GM23248 (cell line): ENCODE data around the gene SLAIN2. TPM values are rescaled to one million over a fixed set of nuclear protein-coding genes. Genes with fewer than 3 reads are reported as not detected.

Experiments
- DNase-seq: peaks from one replicate; pipeline ENCODE4 v3.0.0-alpha.2; 2015
- H2AFZ ChIP-seq: fragments of 200-600 bp; sonication (generic); 2 replicates; pipeline ENCODE4 v1.6.1; 2016; ENCODE audit warnings: antibody characterized with exemption
- H3F3A ChIP-seq: fragments of 200-600 bp; sonication (generic); 2 replicates; pipeline ENCODE4 v1.6.1; 2016; ENCODE audit warnings: mild to moderate bottlenecking, antibody characterized with exemption, mixed run types; ENCODE audit not compliant: insufficient read depth
- H3K27ac ChIP-seq: fragments of 200-600 bp; sonication (generic); 2 replicates; pipeline ENCODE4 v1.5.1; 2016; ENCODE audit warnings: mild to moderate bottlenecking
- H3K27me3 ChIP-seq: fragments of 200-600 bp; sonication (generic); replicated peaks from 2 replicates; pipeline ENCODE4 v1.6.1; 2016; ENCODE audit warnings: mild to moderate bottlenecking; ENCODE audit not compliant: insufficient read depth
- H3K36me3 ChIP-seq: fragments of 200-600 bp; sonication (generic); 2 replicates; pipeline ENCODE4 v1.6.1; 2016; ENCODE audit warnings: low read depth, mild to moderate bottlenecking
- H3K4me1 ChIP-seq: fragments of 200-600 bp; sonication (generic); 2 replicates; pipeline ENCODE4 v1.6.1; 2016; ENCODE audit warnings: mild to moderate bottlenecking; ENCODE audit not compliant: insufficient read depth
- H3K4me2 ChIP-seq: fragments of 200-600 bp; sonication (generic); one replicate; pipeline ENCODE4 v1.6.1; 2016; ENCODE audit warnings: mild to moderate bottlenecking; ENCODE audit not compliant: unreplicated experiment
- H3K4me3 ChIP-seq: fragments of 200-600 bp; sonication (generic); 2 replicates; pipeline ENCODE4 v1.5.1; 2016; ENCODE audit warnings: mild to moderate bottlenecking
- H3K79me2 ChIP-seq: fragments of 200-600 bp; sonication (generic); 2 replicates; pipeline ENCODE4 v1.6.1; 2016; ENCODE audit warnings: mild to moderate bottlenecking; ENCODE audit not compliant: insufficient read depth
- H3K9ac ChIP-seq: fragments of 200-600 bp; sonication (generic); 2 replicates; pipeline ENCODE4 v1.6.1; 2016; ENCODE audit warnings: mild to moderate bottlenecking
- H3K9me2 ChIP-seq: fragments of 200-600 bp; sonication (generic); 2 replicates; pipeline ENCODE4 v1.6.1; 2016; ENCODE audit warnings: mixed run types, mild to moderate bottlenecking, moderate library complexity; ENCODE audit not compliant: insufficient read depth
- H3K9me3 ChIP-seq: fragments of 200-600 bp; sonication (generic); one replicate; pipeline ENCODE4 v1.6.1; 2017; ENCODE audit warnings: low read depth
- H4K20me1 ChIP-seq: fragments of 200-600 bp; sonication (generic); 2 replicates; pipeline ENCODE4 v1.6.0; 2016; ENCODE audit not compliant: insufficient read depth
- EZH2 ChIP-seq: fragments of 200-600 bp; sonication (generic); IDR thresholded peaks from 2 replicates; pipeline ENCODE4 v1.6.1; 2018; ENCODE audit warnings: antibody characterized with exemption, mild to moderate bottlenecking; ENCODE audit not compliant: insufficient read depth, poor library complexity, severe bottlenecking
- EZH2phosphoT487 ChIP-seq: fragments of 200-600 bp; sonication (generic); IDR thresholded peaks from 2 replicates; pipeline ENCODE4 v1.6.1; 2018; ENCODE audit warnings: antibody characterized with exemption, moderate library complexity, mild to moderate bottlenecking, low read depth; ENCODE audit not compliant: insufficient read depth
- WGBS, 2 experiments: methylation state at CpG; one replicate each; pipeline ENCODE4 v1.1.6; 2015 to 2017; ENCODE audit warnings: low lambda C conversion rate in 2 of 2, low coverage in 1 of 2; ENCODE audit errors: missing lambda C conversion rate in 2 of 2; 5-methylcytosine and 5-hydroxymethylcytosine counted together
- in situ Hi-C: fragments of 300-500 bp; cut with MboI; formaldehyde crosslinking; loops from 2 replicates; pipeline ENCODE4 v1.15.0; 2020
- polyA plus RNA-seq: library from polyadenylated mRNA; unstranded; fragments of >200 nt; fragmentation: Nextera tagmentation; extraction: Ambion mirVana; gene quantifications from 2 replicates; pipeline ENCODE4 v1.2.1, GENCODE V29; 2016
- total RNA-seq: library from RNA; depleted of rRNA; stranded (reverse); fragments of >200 nt; shearing (Covaris generic); gene quantifications from 2 replicates; pipeline ENCODE4 v1.2.3, GENCODE V29; 2014

The SLAIN2 gene
- total and polyA plus RNA-seq, 2 experiments from 2014 or later: 41.9 to 60.4 TPM

DNA sequence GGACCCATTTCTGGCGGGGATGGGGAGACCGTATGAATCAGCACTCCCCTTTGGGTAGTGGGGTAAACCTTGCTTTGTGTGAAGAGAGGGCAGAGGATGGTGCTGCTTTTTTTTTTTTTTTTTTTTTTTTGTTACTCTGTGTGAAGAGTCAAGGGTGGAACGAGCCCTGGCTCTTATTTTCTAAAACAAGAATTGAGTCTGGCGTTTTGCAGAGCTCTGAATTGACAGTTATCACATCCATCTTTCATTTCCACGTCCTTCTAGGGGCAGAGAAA is 1.2 kb downstream of the SLAIN2 start:
- Histone ChIP-seq H3K9me2 (no peaks in the 10 kb centered on the region), H3F3A (peaks cover 40% of the 10 kb centered on the region), H3K4me3 (peak overlapping the region; percentile 88), H3K9ac (peak overlapping the region; percentile 97), H3K79me2 (peaks cover 85% of the 10 kb centered on the region), H3K36me3 (no peaks in the 10 kb centered on the region), H3K9me3 (no peaks in the 10 kb centered on the region), H2AFZ (no peak overlapping the region), H3K27ac (peak overlapping the region; percentile 88), H3K4me1 (peaks cover 45% of the 10 kb centered on the region), H3K27me3 (no peaks in the 10 kb centered on the region), H4K20me1 (peaks cover 21% of the 10 kb centered on the region; the same call in 1 of the 2 replicates), H3K4me2 (peak overlapping the region; percentile 88)
- peak; percentile 35 for DNase-seq
- WGBS, 2 experiments: 1 to 4% methylated on average over 5 of the region's 5 CpGs
- in situ Hi-C loops: no loop called here
- TF ChIP-seq EZH2: no peak
- TF ChIP-seq EZH2phosphoT487: no peak

GRCh38 chr4:48343035-48343434 is 1.7 kb downstream of the SLAIN2 start:
- in situ Hi-C loops: no loop called here
- peak; percentile 38 for DNase-seq
- H3K9me3 ChIP-seq: no peaks in the 10 kb centered on the region
- peaks cover 36% of the 10 kb centered on the region for H3F3A ChIP-seq
- peaks cover 85% of the 10 kb centered on the region for H3K79me2 ChIP-seq
- no peaks in the 10 kb centered on the region for H3K36me3 ChIP-seq
- no peaks in the 10 kb centered on the region for H3K27me3 ChIP-seq
- WGBS, 2 experiments: 1 to 2% methylated on average over 3 of the region's 3 CpGs
- peak overlapping the region; percentile 88 for H3K4me2 ChIP-seq
- peak overlapping the region; percentile 17 for H3K27ac ChIP-seq
- peak overlapping the region; percentile 97 for H3K9ac ChIP-seq
- peaks cover 40% of the 10 kb centered on the region for H3K4me1 ChIP-seq
- TF ChIP-seq EZH2 (no peak), EZH2phosphoT487 (no peak)
- peak overlapping the region; percentile 88 for H3K4me3 ChIP-seq
- peaks cover 21% of the 10 kb centered on the region; the same call in 1 of the 2 replicates for H4K20me1 ChIP-seq
- H3K9me2 ChIP-seq: no peaks in the 10 kb centered on the region
- no peak overlapping the region for H2AFZ ChIP-seq

- Histone ChIP-seq H4K20me1 (peaks cover 21% of the 10 kb centered on the region; the same call in 1 of the 2 replicates), H3K36me3 (no peaks in the 10 kb centered on the region), H3K9me2 (no peaks in the 10 kb centered on the region), H3K79me2 (peaks cover 85% of the 10 kb centered on the region), H3K27me3 (no peaks in the 10 kb centered on the region), H3K27ac (peak overlapping the region; percentile 17), H3K4me3 (peak overlapping the region; percentile 88), H3K4me1 (peaks cover 37% of the 10 kb centered on the region), H3K9ac (peak overlapping the region; percentile 97), H3F3A (peaks cover 36% of the 10 kb centered on the region), H3K9me3 (no peaks in the 10 kb centered on the region), H3K4me2 (peak overlapping the region; percentile 88), H2AFZ (no peak overlapping the region)
- in situ Hi-C loops: no loop called here
- TF ChIP-seq EZH2: no peak
- no peak for TF ChIP-seq EZH2phosphoT487
- DNase-seq: peak; percentile 60
- WGBS, 2 experiments: 16 to 20% methylated on average over 1 of the region's 1 CpG
Measured at GRCh38 chr4:48343551-48343950, 2.2 kb downstream of the SLAIN2 start.

DNA sequence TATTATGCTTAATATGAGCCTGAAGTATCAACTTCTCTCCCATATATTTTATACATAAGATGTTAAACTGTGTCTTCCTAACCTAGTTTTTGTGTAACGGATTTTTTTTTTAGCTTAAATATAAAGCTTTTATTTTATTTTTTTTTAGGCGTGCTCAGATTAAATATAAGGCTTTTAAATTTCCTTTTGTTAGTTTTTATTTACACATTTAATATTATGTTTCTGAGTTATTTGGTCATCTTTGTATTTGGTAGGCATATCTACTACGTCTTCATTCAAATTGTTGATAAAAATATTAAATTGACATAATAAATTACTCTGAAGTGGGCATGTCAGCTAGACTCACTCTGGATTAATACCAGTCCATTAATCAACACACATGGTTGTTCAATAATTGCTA is 4.2 kb downstream of the SLAIN2 start:
- no peak for DNase-seq
- no peak overlapping the region for H3K27ac ChIP-seq
- H3K27me3 ChIP-seq: no peaks in the 10 kb centered on the region
- no peak for TF ChIP-seq EZH2phosphoT487
- no peak for TF ChIP-seq EZH2
- no peaks in the 10 kb centered on the region for H3K9me3 ChIP-seq
- H2AFZ ChIP-seq: no peak overlapping the region
- H4K20me1 ChIP-seq: peaks cover 21% of the 10 kb centered on the region; the same call in 1 of the 2 replicates
- 78 to 80% methylated on average over 3 of the region's 3 CpGs for WGBS, 2 experiments
- H3K4me3 ChIP-seq: no peak overlapping the region
- H3K4me2 ChIP-seq: no peak overlapping the region
- H3K79me2 ChIP-seq: peaks cover 90% of the 10 kb centered on the region
- H3K4me1 ChIP-seq: peaks cover 29% of the 10 kb centered on the region
- no peaks in the 10 kb centered on the region for H3K9me2 ChIP-seq
- no peak overlapping the region for H3K9ac ChIP-seq
- no peaks in the 10 kb centered on the region for H3K36me3 ChIP-seq
- peaks cover 21% of the 10 kb centered on the region for H3F3A ChIP-seq
- in situ Hi-C loops: no loop called here

- Histone ChIP-seq H3K9me3 (no peaks in the 10 kb centered on the region), H4K20me1 (peaks cover 21% of the 10 kb centered on the region; the same call in 1 of the 2 replicates), H3K27ac (0 out of 2 replicates have a peak overlapping the region, but pooled peaks have one; percentile 5), H3F3A (peaks cover 17% of the 10 kb centered on the region; the same call in 1 of the 2 replicates), H3K36me3 (no peaks in the 10 kb centered on the region), H3K27me3 (no peaks in the 10 kb centered on the region), H3K4me3 (no peak overlapping the region), H3K9ac (no peak overlapping the region), H3K4me1 (peaks cover 29% of the 10 kb centered on the region), H3K79me2 (peaks cover 100% of the 10 kb centered on the region), H3K9me2 (no peaks in the 10 kb centered on the region), H3K4me2 (peak overlapping the region; percentile 36), H2AFZ (no peak overlapping the region)
- no peak for TF ChIP-seq EZH2phosphoT487
- no peak for TF ChIP-seq EZH2
- in situ Hi-C loops: no loop called here
- peak; percentile 46 for DNase-seq
Measured at GRCh38 chr4:48346594-48346993, 5.3 kb downstream of the SLAIN2 start.
